Measurements from ENCODE around the gene DYRK4. TPM values are rescaled to one million over a fixed set of nuclear protein-coding genes. Genes with fewer than 3 reads are reported as not detected.
"Not testable (repeated sequence)": the region's sequence is repeated elsewhere in the genome, so short reads cannot be mapped to it uniquely, and the experiment has no call there.

Gene DYRK4, protein sequence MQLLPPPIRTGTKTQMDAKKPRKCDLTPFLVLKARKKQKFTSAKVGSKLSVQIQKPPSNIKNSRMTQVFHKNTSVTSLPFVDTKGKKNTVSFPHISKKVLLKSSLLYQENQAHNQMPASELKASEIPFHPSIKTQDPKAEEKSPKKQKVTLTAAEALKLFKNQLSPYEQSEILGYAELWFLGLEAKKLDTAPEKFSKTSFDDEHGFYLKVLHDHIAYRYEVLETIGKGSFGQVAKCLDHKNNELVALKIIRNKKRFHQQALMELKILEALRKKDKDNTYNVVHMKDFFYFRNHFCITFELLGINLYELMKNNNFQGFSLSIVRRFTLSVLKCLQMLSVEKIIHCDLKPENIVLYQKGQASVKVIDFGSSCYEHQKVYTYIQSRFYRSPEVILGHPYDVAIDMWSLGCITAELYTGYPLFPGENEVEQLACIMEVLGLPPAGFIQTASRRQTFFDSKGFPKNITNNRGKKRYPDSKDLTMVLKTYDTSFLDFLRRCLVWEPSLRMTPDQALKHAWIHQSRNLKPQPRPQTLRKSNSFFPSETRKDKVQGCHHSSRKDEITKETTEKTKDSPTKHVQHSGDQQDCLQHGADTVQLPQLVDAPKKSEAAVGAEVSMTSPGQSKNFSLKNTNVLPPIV
- total RNA-seq (10 to 100 TPM; 24.2 to 83.1 (median 39.1) TPM), polyA plus RNA-seq (100 to 1,000 TPM in 2 of 3 donors, 10 to 100 TPM in 1; 59.7 to 123 (median 120) TPM)
- long read RNA-seq, donor 1, partial matches to known transcripts = 0 of 5 reads
- long read RNA-seq, donor 1, other reads (novel, unspliced or antisense) = 0 of 5 reads
- long read RNA-seq, donor 2, partial matches to known transcripts = 0 of 4 reads
- long read RNA-seq, donor 2, other reads (novel, unspliced or antisense) = 0 of 4 reads
- long read RNA-seq, donor 3, partial matches to known transcripts = 0 of 3 reads
- long read RNA-seq, donor 3, other reads (novel, unspliced or antisense) = 0 of 3 reads
- long read RNA-seq, donor 4, partial matches to known transcripts = 15 of 20 reads
- long read RNA-seq, donor 4, other reads (novel, unspliced or antisense) = 5 of 20 reads
- long read RNA-seq, donor 5, partial matches to known transcripts = 29 of 35 reads
- long read RNA-seq, donor 5, other reads (novel, unspliced or antisense) = 2 of 35 reads
- long read RNA-seq, donor 6, partial matches to known transcripts = 9 of 14 reads
- long read RNA-seq, donor 6, other reads (novel, unspliced or antisense) = 3 of 14 reads
- long read RNA-seq, donor 7, partial matches to known transcripts = 0 of 2 reads
- long read RNA-seq, donor 7, other reads (novel, unspliced or antisense) = 0 of 2 reads
- long read RNA-seq, donor 8, partial matches to known transcripts = 0 of 9 reads
- long read RNA-seq, donor 8, other reads (novel, unspliced or antisense) = 6 of 9 reads
- long read RNA-seq, donor 9, partial matches to known transcripts = 0 of 4 reads
- long read RNA-seq, donor 9, other reads (novel, unspliced or antisense) = 0 of 4 reads
- long read RNA-seq, donor 10, partial matches to known transcripts = 0 of 1 reads
- long read RNA-seq, donor 10, other reads (novel, unspliced or antisense) = 0 of 1 reads

DNA sequence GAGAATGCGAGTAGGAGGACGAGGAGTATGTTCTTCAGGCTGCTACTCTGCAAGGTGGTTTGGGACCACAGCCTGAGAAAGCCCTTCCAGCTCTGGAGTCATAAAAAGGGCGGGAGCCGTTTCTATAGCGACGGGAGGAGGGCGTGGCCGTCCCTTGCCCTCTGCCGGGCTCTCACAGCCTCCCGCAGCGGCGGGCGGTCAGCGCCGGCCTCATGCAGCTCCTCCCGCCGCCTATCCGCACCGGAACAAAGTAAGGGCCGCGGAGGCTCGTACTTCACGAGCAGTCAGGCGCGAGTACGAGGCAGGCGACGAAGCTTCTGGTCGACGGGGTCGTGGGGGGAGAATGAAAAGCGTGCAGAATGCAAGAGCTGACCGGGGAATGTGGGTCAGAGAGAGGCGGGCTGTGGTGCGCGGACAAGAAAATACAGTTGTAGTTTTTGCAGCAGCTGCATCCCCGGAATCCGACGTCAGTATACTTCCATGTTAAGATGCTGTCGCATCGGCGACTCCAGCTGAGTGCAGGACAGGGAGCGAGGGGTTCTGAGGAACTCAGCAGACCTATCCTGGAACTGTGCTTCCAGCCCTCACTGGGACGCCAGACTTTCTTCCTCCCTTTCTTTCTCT, at the start of gene DYRK4:
Gene DYRK4, plus strand, starts transcription at position 175 of the 624 bp plus-strand sequence. Its CDS starts 38 bp downstream, at position 213.
- Histone ChIP-seq H3K27me3 (no peaks in the 10 kb centered on the region), H3K27ac (peak within 1 kb of the TSS in 1 of 5 donors; percentile 45), H3K4me1 (replicated peaks in 1 of 2) (peaks cover 3 to 7% of the 10 kb centered on the region in 2 donors), H3K36me3 (replicated peaks in 1 of 2) (no peaks in the 10 kb centered on the region), H3K9me3 (replicated peaks in 1 of 3) (no peaks in the 10 kb centered on the region), H3K4me3 (peak within 1 kb of the TSS in 2 of 4 donors; percentile 17 to 47)
- DNase-seq = peak; percentile 72 to 89 (median 81)
- WGBS, 4 donors = 4 to 29% (median 10%) methylated on average over 16 to 44 of the region's 44 CpGs
- TF ChIP-seq, protein P1, sequence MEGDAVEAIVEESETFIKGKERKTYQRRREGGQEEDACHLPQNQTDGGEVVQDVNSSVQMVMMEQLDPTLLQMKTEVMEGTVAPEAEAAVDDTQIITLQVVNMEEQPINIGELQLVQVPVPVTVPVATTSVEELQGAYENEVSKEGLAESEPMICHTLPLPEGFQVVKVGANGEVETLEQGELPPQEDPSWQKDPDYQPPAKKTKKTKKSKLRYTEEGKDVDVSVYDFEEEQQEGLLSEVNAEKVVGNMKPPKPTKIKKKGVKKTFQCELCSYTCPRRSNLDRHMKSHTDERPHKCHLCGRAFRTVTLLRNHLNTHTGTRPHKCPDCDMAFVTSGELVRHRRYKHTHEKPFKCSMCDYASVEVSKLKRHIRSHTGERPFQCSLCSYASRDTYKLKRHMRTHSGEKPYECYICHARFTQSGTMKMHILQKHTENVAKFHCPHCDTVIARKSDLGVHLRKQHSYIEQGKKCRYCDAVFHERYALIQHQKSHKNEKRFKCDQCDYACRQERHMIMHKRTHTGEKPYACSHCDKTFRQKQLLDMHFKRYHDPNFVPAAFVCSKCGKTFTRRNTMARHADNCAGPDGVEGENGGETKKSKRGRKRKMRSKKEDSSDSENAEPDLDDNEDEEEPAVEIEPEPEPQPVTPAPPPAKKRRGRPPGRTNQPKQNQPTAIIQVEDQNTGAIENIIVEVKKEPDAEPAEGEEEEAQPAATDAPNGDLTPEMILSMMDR (IDR thresholded peaks at IDR 0.05) = no peak
- TF ChIP-seq POLR2A (IDR thresholded peaks at IDR 0.05) = no peak
- intact Hi-C loops (cut with DNase I) = no loop called here

DNA sequence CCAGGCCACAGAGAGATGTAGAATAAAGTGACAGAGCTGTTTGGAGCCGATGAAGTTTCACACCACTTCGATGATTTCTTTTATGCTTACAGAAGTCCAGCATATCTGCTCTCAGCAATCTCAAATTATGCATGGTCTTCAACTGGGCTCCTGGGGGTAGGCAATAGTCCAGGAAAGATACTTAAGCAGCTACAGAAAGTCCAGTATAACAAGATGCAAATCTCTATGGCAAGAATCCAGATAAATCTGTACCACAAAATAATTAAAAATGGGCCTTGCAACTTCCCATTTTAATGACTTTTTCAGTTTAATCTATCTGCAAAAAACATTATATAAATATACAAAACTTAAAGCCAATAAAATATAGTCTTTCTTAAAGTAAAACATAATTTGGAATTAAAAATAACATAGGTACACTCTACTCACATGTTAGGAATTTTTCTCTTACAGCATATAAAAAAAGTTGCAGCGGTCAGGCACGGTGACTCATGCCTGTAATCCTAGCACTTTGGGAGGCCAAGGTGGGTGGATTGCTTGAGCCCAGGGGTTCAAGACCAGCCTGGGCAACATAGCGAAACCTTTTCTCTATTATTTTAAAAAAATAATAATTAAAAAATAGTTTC, 43.8 kb upstream of the DYRK4 start:
- no peak overlapping the region for H3K4me3 ChIP-seq
- H3K27me3 ChIP-seq = no peaks in the 10 kb centered on the region
- peak overlapping the region in 1 of 5 donors; percentile 21 for H3K27ac ChIP-seq
- H3K36me3 ChIP-seq (replicated peaks in 1 of 2) = peaks cover 0 to 19% of the 10 kb centered on the region in 2 donors
- no peaks in the 10 kb centered on the region for H3K9me3 ChIP-seq (replicated peaks in 1 of 3)
- no peak for TF ChIP-seq POLR2A (IDR thresholded peaks at IDR 0.05)
- TF ChIP-seq, protein P1 (IDR thresholded peaks at IDR 0.05) = no peak
- 82 to 90% (median 87%) methylated on average over 5 of the region's 5 CpGs for WGBS, 4 donors
- DNase-seq = no peak
- intact Hi-C loops (cut with DNase I) = no loop called here
- H3K4me1 ChIP-seq (replicated peaks in 1 of 2) = no peaks in the 10 kb centered on the region

DNA sequence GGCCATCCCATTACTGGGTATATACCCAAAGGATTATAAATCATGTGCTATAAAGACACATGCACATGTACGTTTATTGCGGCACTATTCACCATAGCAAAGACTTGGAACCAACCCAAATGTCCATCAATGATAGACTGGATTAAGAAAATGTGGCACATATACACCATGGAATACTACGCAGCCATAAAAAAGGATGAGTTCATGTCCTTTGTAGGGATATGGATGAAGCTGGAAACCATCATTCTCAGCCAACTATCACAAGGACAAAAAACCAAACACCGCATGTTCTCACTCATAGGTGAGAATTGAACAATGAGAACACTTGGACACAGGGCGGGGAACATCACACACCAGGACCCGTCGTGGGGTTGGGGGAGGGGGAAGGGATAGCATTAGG, 38.6 kb upstream of the DYRK4 start:
- H3K27me3 ChIP-seq = not testable (repeated sequence)
- WGBS, 4 donors = 97 to 100% (median 97%) methylated on average over 7 of the region's 7 CpGs

More for the DNA sequence above, 38.6 kb upstream of the DYRK4 start:
- H3K36me3 ChIP-seq (replicated peaks in 1 of 2) = peaks cover 0 to 16% of the 10 kb centered on the region in 2 donors
- H3K27ac ChIP-seq; intact Hi-C loops (cut with DNase I); H3K4me3 ChIP-seq; H3K9me3 ChIP-seq (replicated peaks in 1 of 3); H3K4me1 ChIP-seq (replicated peaks in 1 of 2); DNase-seq: not testable (repeated sequence)
